A204.1 (cell line): ENCODE data around the gene FAM111B.
"Not testable (repeated sequence)": the region's sequence is repeated elsewhere in the genome, so short reads cannot be mapped to it uniquely, and the experiment has no call there.

ENCODE experiments used
- FAIRE-seq: peaks from 2 replicates; lab custom pipeline; 2012; peaks lifted over from hg19 to GRCh38; lab: Jason Lieb, UNC

Gene FAM111B

GRCh38 chr11:59097938-59098337, 9.1 kb upstream of the FAM111B start:
- FAIRE-seq, result not testable (repeated sequence)

- no peak for FAIRE-seq
Measured at GRCh38 chr11:59102259-59102765, 4.7 kb upstream of the FAM111B start.

- not testable (repeated sequence) for FAIRE-seq
Measured at GRCh38 chr11:59107721-59108120, 684 bp downstream of the FAM111B start.

- FAIRE-seq, result no peak
Measured at GRCh38 chr11:59112494-59112893, 5.5 kb downstream of the FAM111B start.

- no peak for FAIRE-seq
Measured at GRCh38 chr11:59114344-59114743, 7.3 kb downstream of the FAM111B start.

- no peak for FAIRE-seq
Measured at GRCh38 chr11:59115553-59115952, 8.5 kb downstream of the FAM111B start.

GRCh38 chr11:59117774-59118173, 10.7 kb downstream of the FAM111B start:
- no peak for FAIRE-seq

- no peak for FAIRE-seq
Measured at GRCh38 chr11:59119826-59120225, 12.8 kb downstream of the FAM111B start.

- no peak for FAIRE-seq
Measured at GRCh38 chr11:59135648-59136461, 28.8 kb downstream of the FAM111B start.

GRCh38 chr11:59136551-59136950, 29.5 kb downstream of the FAM111B start:
- FAIRE-seq, result not testable (repeated sequence)

GRCh38 chr11:59137190-59137589, 30.2 kb downstream of the FAM111B start:
- no peak for FAIRE-seq

GRCh38 chr11:59138643-59139042, 31.6 kb downstream of the FAM111B start:
- no peak for FAIRE-seq

GRCh38 chr11:59141191-59141590, 34.2 kb downstream of the FAM111B start:
- no peak for FAIRE-seq

GRCh38 chr11:59141673-59142460, 34.8 kb downstream of the FAM111B start:
- no peak for FAIRE-seq

GRCh38 chr11:59142530-59143507, 35.8 kb downstream of the FAM111B start, which contains the start of gene FAM111A:
Gene FAM111A (plus strand): TSS chr11:59142856. CDS start chr11:59148873, 6,017 bp downstream.
- peak; percentile 93 for FAIRE-seq

- FAIRE-seq, result no peak
Measured at GRCh38 chr11:59144096-59144495, 37.1 kb downstream of the FAM111B start.

- FAIRE-seq, result no peak
Measured at GRCh38 chr11:59144579-59145345, 37.7 kb downstream of the FAM111B start.

GRCh38 chr11:59145534-59145933, 38.5 kb downstream of the FAM111B start:
- FAIRE-seq, result no peak

GRCh38 chr11:59151761-59152160, 44.7 kb downstream of the FAM111B start:
- no peak for FAIRE-seq

- no peak for FAIRE-seq
Measured at GRCh38 chr11:59152312-59152951, 45.4 kb downstream of the FAM111B start.

- no peak for FAIRE-seq
Measured at GRCh38 chr11:59154610-59155009, 47.6 kb downstream of the FAM111B start.
